SH-SY5Y (cell line): ENCODE data around the gene ZC3H6.

Experiments
- GATA2 ChIP-seq: IDR thresholded peaks from 2 replicates; pipeline ENCODE4 v1.6.1; 2011; ENCODE audit warnings: mild to moderate bottlenecking, low read depth, low read length
- GATA3 ChIP-seq: IDR thresholded peaks from 2 replicates; pipeline ENCODE4 v1.6.1; 2011; ENCODE audit warnings: low read depth, mild to moderate bottlenecking, low read length, moderate library complexity

- TF ChIP-seq GATA2 (no peak), GATA3 (no peak)
Measured at GRCh38 chr2:112277596-112278220, 2.3 kb downstream of the ZC3H6 start.
